SKM-1 (cell line): Measurements from ENCODE around the gene ADORA1.
A peak's percentile ranks its signal among the peaks of the same experiment; 100 is the strongest.

ENCODE experiments used
- DNase-seq: peaks from one replicate; lab custom pipeline; 2025; ENCODE audit not compliant: unreplicated experiment; lab: John Stamatoyannopoulos, UW

ADORA1 gene

DNA sequence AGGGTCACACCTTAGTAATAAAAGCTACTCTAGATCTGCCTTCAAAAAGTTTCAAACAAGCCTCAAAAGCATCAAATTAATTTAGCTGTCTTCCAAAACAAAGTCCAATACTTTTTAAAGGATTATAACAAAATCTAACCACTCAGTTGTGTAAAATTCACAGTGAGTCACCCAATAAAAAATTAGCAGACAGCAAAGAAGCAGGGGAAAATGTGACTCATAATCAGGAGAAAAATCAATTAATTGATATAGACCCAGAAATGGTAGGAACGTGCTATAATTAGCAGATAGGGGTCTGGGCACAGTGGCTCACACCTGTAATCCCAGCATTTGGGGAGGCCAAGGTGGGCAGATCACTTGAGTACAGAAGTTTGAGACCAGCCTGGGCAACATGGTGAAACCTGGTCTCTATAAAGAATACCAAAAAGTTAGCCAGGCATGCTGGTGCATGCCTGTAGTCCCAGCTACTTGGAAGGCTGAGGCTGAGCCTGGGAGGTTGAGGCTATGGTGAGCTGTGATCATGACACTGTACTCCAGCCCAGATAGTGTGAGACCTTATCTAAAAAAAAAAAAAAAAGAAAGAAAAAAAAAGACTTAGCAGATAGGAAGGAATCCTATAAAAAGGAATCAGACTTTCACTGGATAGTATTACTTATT, 33.6 kb upstream of the ADORA1 start:
- DNase-seq = no peak

GRCh38 chr1:203095061-203095690, 32.4 kb upstream of the ADORA1 start:
- DNase-seq = no peak

DNA sequence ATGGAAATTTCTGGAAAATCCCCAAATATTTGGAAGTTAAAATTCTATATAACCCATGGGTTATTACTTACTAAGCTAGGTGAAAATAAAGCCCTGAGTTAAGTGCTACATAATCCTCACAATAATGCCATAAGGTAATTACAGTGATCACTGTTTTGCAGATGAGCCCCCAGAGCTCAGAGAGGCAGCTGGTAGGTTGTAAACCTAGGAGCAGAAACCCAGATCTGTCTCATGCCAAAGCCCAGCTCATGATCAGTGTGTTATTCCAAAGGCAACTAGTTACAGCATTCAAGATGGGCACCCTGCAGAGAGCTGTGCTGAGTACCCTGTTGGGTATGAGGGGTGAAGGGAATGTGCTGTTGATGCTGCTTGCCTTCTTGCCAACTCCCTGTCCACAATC, 31.0 kb upstream of the ADORA1 start:
- no peak for DNase-seq

GRCh38 chr1:203097001-203097400, 30.5 kb upstream of the ADORA1 start:
- no peak for DNase-seq

- no peak for DNase-seq
Observed at GRCh38 chr1:203098445-203098844, 29.1 kb upstream of the ADORA1 start.

DNA sequence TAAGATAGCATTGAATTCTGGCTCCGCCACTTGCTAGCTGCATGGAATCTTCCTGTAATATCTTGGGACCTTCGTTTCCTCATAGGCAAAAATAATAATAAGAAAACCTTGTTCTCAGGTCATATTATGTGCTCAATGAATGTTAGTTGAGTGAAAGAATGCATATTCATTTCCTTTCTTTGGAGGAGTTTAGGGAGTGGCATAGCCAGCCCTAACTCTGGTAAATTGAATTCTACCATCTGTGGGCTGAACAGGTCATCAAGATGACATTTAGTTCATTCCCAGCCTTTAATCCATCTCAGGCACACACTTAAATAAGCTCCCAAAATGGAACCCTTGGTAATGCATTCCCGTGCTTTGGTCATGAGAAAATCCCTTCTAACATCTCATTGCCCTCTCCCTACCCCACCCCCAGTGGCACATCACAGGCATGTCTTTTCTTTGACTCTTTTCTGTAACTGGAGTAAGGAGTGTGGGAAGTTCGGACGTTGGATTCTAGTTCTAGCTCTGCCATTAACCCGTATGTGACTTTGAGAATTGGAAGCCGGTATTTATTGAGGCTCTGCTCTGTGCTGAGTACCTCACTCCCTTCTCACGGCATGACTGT, 28.5 kb upstream of the ADORA1 start:
- no peak for DNase-seq

DNA sequence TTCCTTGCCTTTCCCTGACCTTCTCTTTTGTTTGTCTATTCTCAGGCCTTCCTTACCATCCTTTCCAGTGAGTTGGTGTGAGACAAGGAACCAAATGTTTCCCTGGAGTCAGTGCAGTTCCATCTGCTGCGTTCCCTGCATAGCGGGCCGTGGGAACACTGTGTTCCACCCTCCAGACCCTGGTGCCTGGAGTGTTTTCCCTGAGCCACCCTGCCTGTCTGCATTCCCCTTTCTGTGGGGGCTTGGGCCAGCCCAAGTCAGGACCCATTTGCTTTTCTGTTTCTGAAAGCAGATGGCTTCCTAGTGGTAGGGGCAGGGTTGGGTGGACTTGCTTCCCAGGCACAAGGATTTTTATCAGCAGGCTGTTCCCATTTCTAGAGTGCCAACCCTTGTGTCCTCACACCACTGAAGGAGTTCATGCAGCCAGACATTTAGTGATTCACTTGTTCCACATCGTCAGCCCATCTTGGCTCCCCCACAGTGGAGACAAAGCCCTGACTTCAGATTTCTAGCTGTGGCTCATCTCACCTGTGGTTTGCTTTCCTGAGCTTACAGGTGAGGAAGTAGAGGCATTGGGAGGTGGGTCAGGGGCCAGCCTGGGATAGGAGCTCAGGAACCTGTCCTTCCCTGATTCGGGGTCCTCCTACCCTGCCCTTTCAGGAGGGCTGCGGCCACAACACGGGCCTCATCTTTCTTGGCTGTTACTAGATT, 27.6 kb upstream of the ADORA1 start:
- no peak for DNase-seq

DNA sequence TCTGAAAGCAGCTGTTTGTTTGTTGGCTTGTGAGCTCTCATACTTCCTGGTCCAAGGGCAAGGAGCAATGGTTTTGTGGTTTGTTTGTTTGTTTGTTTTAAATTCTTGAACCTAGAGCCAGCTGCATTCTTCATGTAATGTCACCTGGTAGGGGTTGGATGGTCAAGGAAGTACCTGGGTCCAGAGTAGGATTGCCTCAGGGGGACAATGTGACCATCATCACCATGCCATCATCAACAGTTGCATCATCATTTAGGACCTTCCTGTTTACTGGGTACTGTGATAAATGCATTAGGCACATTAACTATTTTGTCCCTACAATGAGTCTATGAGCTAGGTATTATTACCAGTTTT, 27.0 kb upstream of the ADORA1 start:
- no peak for DNase-seq

- peak; percentile 29 for DNase-seq
Observed at GRCh38 chr1:203101813-203102634, 25.5 kb upstream of the ADORA1 start.

GRCh38 chr1:203103216-203103615, 24.3 kb upstream of the ADORA1 start:
- no peak for DNase-seq

GRCh38 chr1:203103829-203104495, 23.6 kb upstream of the ADORA1 start:
- no peak for DNase-seq

- DNase-seq = no peak
Observed at GRCh38 chr1:203104789-203105390, 22.6 kb upstream of the ADORA1 start.

GRCh38 chr1:203112475-203112874, 15.1 kb upstream of the ADORA1 start:
- DNase-seq = no peak

DNA sequence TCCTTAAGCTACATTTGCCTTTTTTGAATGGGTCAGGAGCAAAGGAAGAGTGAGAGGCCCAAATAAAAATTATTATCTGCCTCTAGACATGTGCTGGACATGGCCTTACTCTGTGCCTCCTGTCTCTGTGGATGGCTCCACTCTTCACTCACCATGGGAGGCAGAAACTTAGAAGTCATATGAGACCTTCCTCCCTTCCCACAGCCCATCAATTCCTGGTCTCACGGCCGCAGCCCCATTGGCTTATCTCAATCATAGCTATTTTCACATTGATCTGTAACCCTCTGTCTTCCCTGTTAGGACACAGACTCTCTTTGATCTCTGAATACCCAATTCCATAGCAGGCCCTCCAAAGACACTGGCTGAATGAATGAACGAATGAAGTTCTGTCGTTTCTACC, 14.2 kb upstream of the ADORA1 start:
- no peak for DNase-seq

DNA sequence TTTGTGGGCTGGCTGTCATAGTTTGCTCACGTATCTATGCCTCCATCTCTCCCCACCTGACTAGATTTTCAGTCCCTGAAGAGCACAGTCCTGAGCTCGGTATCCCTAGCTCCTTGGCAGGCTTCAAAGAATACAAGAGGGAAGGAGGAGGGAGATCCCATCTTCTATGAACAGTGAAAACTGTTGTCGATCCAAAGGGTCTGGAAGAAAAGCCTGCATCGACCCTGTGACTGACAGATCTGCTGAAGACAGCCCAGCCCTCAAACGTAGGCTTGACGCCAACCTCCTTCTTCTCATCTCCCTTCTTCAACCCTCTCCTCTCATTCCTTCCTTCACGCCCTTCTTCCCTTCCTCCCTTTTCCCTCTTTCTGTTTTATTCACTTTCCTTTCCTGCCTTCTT, 13.3 kb upstream of the ADORA1 start:
- no peak for DNase-seq

GRCh38 chr1:203116091-203116820, 11.3 kb upstream of the ADORA1 start:
- DNase-seq = no peak

GRCh38 chr1:203117611-203118575, 9.6 kb upstream of the ADORA1 start:
- peak; percentile 45 for DNase-seq
